ENCODE data around the gene DGUOK.

DNA sequence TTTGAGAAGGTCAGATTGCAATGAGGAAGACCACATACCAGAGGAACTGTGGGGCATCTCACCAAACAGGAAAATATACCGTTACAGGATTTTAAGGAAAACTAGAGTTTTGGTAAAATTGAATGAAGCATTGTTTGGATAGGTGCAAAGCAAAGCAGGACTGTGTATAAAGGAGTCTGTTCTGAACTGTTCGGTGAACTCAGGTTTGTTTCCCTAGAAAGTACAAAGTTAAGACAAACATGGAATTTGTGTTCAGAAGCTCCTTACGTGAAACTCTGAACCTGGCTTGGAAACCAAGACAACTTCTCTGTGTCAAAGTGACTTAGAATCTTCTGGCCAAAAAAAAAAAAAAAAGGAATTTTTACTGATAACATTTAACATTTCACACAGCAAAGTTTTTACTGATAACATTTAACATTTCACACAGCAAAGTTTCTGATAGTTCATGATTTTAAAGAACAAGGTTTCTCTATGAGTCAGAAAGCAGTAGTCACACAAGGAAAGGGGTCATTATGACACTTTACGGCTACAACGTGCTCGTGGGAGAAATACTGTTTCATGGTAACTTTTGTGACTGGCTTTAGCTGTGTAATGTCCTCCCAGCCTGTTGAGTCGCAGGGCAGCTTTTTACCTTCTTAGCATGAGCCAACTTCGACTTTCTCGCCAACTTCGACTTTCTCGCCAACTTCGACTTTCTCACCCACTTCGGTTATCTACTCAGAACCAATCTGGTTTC, 36.9 kb downstream of the DGUOK start:
- TF ChIP-seq NFE2L2 (IDR thresholded peaks at IDR 0.05; ENCODE audit: low read depth, low read length) (no peak), MAFK (IDR thresholded peaks at IDR 0.05; ENCODE audit: low read depth, low read length) (no peak), POLR2A (IDR thresholded peaks at IDR 0.05; ENCODE audit: low read depth, low read length) (no peak), MAZ (IDR thresholded peaks at IDR 0.05; ENCODE audit: borderline replicate concordance, low read depth, low read length) (no peak), BHLHE40 (IDR thresholded peaks at IDR 0.05; ENCODE audit: low read depth, low read length) (no peak), SMC3 (IDR thresholded peaks at IDR 0.05; ENCODE audit: low read depth, low read length) (no peak), CEBPB (IDR thresholded peaks at IDR 0.05; ENCODE audit: low read depth, low read length) (no peak), CHD1 (IDR thresholded peaks at IDR 0.05; ENCODE audit: low read depth, low read length) (no peak), MXI1 (IDR thresholded peaks at IDR 0.05; ENCODE audit: borderline replicate concordance, low read depth, low read length) (no peak), RCOR1 (IDR thresholded peaks at IDR 0.05; ENCODE audit: insufficient replicate concordance, low read length) (no peak), RAD21 (IDR thresholded peaks at IDR 0.05; ENCODE audit: low read length) (no peak), RFX5 (IDR thresholded peaks at IDR 0.05; ENCODE audit: low read depth, low read length) (no peak)
- TF ChIP-seq, protein P1, sequence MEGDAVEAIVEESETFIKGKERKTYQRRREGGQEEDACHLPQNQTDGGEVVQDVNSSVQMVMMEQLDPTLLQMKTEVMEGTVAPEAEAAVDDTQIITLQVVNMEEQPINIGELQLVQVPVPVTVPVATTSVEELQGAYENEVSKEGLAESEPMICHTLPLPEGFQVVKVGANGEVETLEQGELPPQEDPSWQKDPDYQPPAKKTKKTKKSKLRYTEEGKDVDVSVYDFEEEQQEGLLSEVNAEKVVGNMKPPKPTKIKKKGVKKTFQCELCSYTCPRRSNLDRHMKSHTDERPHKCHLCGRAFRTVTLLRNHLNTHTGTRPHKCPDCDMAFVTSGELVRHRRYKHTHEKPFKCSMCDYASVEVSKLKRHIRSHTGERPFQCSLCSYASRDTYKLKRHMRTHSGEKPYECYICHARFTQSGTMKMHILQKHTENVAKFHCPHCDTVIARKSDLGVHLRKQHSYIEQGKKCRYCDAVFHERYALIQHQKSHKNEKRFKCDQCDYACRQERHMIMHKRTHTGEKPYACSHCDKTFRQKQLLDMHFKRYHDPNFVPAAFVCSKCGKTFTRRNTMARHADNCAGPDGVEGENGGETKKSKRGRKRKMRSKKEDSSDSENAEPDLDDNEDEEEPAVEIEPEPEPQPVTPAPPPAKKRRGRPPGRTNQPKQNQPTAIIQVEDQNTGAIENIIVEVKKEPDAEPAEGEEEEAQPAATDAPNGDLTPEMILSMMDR (conservative IDR thresholded peaks at IDR 0.05; ENCODE audit: low read depth, low read length): no peak
- TF ChIP-seq, protein P2, sequence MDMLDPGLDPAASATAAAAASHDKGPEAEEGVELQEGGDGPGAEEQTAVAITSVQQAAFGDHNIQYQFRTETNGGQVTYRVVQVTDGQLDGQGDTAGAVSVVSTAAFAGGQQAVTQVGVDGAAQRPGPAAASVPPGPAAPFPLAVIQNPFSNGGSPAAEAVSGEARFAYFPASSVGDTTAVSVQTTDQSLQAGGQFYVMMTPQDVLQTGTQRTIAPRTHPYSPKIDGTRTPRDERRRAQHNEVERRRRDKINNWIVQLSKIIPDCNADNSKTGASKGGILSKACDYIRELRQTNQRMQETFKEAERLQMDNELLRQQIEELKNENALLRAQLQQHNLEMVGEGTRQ (IDR thresholded peaks at IDR 0.05; ENCODE audit: low read depth, low read length): no peak

Measured in IMR-90 (cell line).